GM12865 (cell line): ENCODE data around the gene ASTL.

ENCODE experiments used
- DNase-seq: peaks from one replicate; pipeline ENCODE4 v3.0.0; 2010; ENCODE audit warnings: low read depth
- H3K4me3 ChIP-seq: 2 replicates; pipeline ENCODE4 v1.5.1; 2011; ENCODE audit warnings: mild to moderate bottlenecking, low read depth, low read length, control low read depth
- TF ChIP-seq, protein P1 (sequence below): IDR thresholded peaks from 2 replicates; pipeline ENCODE4 v1.5.1; 2011; ENCODE audit warnings: low read length, control low read depth, low read depth, inconsistent platforms; ENCODE audit not compliant: insufficient read depth; ENCODE audit errors: missing control alignments

The ASTL gene

DNA sequence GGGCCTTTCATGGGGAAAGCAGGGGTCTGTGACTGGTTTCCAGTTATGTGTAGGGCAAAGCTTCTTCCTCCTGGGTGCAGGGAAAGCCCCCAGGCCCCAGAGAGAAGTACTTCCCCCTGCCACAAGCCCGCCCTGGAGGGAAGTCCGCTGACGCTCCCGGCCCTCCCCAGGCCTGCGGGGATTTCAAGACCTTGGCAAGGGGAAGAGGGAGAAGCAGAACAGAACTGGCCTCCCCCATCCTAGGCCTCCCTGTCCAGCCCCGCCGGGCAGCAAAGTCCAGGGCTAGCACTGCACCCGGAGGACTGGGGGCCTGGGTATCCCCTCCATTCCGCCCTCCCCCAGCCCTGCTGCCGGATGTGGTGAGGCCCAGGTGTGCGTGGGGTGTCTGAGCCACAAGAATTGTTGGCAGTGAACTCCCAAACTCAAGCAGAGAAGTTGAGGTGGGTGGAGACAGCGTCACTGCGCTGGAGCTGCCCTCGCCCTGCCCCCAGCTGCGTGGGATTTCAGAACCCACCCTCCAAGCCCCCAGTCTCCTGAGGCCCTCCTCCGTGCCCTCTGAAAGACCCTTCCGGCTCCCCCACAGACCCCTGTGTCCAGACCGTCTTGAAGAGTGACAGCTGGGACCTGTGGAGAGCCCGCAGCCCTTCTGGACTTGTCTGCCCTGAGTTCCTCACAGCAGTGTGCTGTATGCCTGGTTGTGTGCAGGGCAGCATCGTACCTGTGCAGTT lies 8.0 kb upstream of the ASTL start:
- peak overlapping the region; percentile 50 for H3K4me3 ChIP-seq
- peak; percentile 91 for DNase-seq
- TF ChIP-seq, protein P1, sequence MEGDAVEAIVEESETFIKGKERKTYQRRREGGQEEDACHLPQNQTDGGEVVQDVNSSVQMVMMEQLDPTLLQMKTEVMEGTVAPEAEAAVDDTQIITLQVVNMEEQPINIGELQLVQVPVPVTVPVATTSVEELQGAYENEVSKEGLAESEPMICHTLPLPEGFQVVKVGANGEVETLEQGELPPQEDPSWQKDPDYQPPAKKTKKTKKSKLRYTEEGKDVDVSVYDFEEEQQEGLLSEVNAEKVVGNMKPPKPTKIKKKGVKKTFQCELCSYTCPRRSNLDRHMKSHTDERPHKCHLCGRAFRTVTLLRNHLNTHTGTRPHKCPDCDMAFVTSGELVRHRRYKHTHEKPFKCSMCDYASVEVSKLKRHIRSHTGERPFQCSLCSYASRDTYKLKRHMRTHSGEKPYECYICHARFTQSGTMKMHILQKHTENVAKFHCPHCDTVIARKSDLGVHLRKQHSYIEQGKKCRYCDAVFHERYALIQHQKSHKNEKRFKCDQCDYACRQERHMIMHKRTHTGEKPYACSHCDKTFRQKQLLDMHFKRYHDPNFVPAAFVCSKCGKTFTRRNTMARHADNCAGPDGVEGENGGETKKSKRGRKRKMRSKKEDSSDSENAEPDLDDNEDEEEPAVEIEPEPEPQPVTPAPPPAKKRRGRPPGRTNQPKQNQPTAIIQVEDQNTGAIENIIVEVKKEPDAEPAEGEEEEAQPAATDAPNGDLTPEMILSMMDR = no peak

GRCh38 chr2:96145848-96146152 lies 7.5 kb upstream of the ASTL start:
- TF ChIP-seq, protein P1 = no peak
- peak overlapping the region; percentile 50 for H3K4me3 ChIP-seq
- no peak for DNase-seq

DNA sequence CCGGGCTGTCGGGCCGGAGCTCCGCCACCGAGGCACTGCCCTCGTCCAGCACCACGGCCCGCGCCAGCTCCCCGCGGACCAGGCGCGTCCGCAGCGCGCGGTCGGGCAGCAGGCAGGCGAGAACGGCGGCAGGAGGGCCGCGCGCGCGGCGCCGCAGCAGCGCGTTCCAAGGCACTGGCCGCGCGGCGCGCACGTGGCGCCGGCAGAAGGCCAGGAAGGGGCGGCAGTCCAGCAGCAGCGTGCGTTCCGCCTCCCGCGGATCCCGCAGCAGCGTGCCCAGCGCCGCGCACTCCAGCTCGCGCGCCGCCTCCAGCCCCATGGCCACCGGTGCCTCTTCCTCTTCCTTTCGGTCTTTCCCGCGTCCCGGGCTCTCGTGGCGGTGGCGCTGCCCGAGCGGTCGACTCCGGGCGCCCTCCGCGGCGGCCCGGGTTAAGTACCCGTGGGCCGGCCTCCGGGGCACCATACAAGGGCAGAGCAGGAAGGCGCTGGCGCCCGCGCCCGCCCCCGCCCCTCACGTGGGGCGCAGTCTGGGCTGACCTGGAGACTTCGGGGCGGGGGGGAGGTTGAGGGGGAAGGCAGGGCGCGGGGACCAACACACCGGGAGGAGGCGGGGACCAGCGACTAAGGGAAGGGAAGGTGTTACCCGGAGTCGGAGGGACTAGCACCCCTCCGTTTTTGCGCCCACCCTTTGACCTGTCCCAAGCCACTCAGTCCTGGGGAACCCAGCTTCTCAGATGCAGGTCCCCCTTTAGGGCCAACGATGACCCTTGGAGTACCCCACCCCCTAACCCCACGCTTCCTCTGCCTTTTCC lies 6.9 kb upstream of the ASTL start, which contains the start of gene DUSP2:
DUSP2 (minus strand) TSS at position 405 of the 812 bp plus-strand sequence; CDS start at position 319, 86 bp downstream.
- TF ChIP-seq, protein P1 = no peak
- DNase-seq = peak; percentile 97
- H3K4me3 ChIP-seq = peak within 1 kb of the TSS; percentile 95

GRCh38 chr2:96144481-96145035 lies 6.3 kb upstream of the ASTL start:
- TF ChIP-seq, protein P1 = no peak
- peak overlapping the region; percentile 95 for H3K4me3 ChIP-seq
- DNase-seq = peak; percentile 50

DNA sequence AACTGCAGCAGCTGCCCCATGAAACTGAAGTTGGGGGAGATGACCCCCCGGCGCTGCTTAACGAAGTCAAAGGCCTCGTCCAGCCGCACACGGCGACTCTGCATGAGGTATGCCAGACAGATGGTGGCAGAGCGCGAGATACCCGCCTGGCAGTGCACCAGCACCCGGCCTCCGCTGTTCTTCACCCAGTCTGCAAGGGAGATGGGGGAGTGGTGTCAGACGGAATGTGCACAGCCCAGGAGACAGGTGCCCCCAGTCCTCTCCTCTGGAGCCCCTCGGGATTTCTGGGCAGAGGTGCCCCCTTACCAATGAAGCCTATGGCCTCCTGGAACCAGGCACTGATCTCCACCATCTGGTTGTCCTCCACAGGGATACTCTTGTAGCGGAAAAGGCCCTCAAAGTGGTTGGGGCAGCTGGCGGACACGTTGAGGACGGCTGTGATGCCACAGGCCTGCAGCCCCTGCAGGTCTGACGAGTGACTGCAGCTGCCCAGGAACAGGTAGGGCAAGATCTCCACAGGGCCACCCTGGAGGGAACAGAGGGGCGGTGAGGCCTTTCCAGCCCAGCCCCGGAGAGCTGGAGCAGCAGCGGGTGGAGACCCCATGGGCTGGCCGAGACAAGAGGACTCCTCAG lies 5.7 kb upstream of the ASTL start:
- DNase-seq = peak; percentile 68
- TF ChIP-seq, protein P1 = peak; percentile 39
- H3K4me3 ChIP-seq = peak overlapping the region; percentile 95

- no peak for DNase-seq
- TF ChIP-seq, protein P1 = no peak
- H3K4me3 ChIP-seq = peak overlapping the region; percentile 95
Observed at GRCh38 chr2:96143231-96143847, 5.0 kb upstream of the ASTL start.
